Activated CD8-positive, alpha-beta T cell treated with anti-CD3 and anti-CD28 coated beads for 36 hours (primary cell): Measurements from ENCODE around the gene ZNF629. TPM values are rescaled to one million over a fixed set of nuclear protein-coding genes. Genes with fewer than 3 reads are reported as not detected.
A peak's percentile ranks its signal among the peaks of the same experiment; 100 is the strongest.

ENCODE experiments used
- ATAC-seq: fragments of 200-7000 bp; cut with Tn5 transposase; one replicate; pipeline ENCODE4 v1.10.0; 2021; ENCODE audit warnings: mild to moderate bottlenecking, moderate library complexity
- CTCF ChIA-PET: fragments of 350-600 bp; sonication (Branson Sonifier 250); formaldehyde crosslinking; loops from one replicate; lab custom pipeline; 2021; ENCODE audit warnings: antibody characterized with exemption; lab: Charles Lee
- POLR2A ChIA-PET: fragments of 350-600 bp; sonication (Branson Sonifier 250); formaldehyde crosslinking; loops from one replicate; lab custom pipeline; 2021; ENCODE audit warnings: antibody characterized with exemption; lab: Charles Lee
- DNase-seq: peaks from one replicate; pipeline ENCODE4 v3.0.0-alpha.2; 2020
- H3K27ac Mint-ChIP-seq: one replicate; pipeline ENCODE4 v1.8.0; 2021; ENCODE audit warnings: mild to moderate bottlenecking, mixed read lengths
- H3K27me3 Mint-ChIP-seq: one replicate; pipeline ENCODE4 v1.8.0; 2021; ENCODE audit warnings: mixed read lengths
- H3K36me3 Mint-ChIP-seq: one replicate; pipeline ENCODE4 v1.8.0; 2021; ENCODE audit warnings: low read depth, mixed read lengths
- H3K4me1 Mint-ChIP-seq: one replicate; pipeline ENCODE4 v1.8.0; 2021; ENCODE audit warnings: low read depth, mixed read lengths
- H3K4me3 Mint-ChIP-seq: one replicate; pipeline ENCODE4 v1.8.0; 2021; ENCODE audit warnings: mild to moderate bottlenecking, moderate library complexity, mixed read lengths
- H3K9me3 Mint-ChIP-seq: one replicate; pipeline ENCODE4 v1.8.0; 2021; ENCODE audit warnings: mixed read lengths
- intact Hi-C: fragments of 100-400 bp; cut with micrococcal nuclease; formaldehyde crosslinking; loops from one replicate; pipeline ENCODE4 v1.10.0; 2022
- total RNA-seq, 2 experiments: library from RNA; stranded (reverse); gene quantifications; one replicate each; pipeline ENCODE4 v1.2.3, GENCODE V29; 2021
- TF ChIP-seq, protein P1 (sequence below): fragments of 200-600 bp; IDR thresholded peaks from one replicate; pipeline ENCODE4 v1.8.0; 2022; ENCODE audit warnings: antibody characterized with exemption, mild to moderate bottlenecking

The ZNF629 gene
- total RNA-seq, 2 experiments from 2014 or later, result 2.8 to 3.2 TPM

DNA sequence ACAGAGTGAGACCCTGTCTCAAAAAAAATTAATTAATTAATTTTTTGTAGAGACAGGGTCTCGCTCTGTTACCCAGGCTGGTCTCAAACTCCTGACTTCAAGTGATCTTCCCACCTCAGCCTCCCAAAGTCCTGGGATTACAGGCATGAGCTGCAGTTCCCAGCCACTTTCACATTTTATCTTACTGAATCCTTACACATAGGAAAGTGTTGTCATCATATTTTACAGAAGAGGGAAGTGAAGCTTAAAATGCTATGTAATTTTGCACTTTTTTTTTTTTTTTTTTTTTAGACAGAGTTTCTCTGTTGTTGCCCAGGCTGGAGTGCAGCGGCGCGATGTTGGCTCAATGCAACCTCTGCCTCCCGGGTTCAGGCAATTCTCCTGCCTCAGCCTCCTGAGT, 21.1 kb upstream of the ZNF629 start:
- no peak for ATAC-seq
- TF ChIP-seq, protein P1, sequence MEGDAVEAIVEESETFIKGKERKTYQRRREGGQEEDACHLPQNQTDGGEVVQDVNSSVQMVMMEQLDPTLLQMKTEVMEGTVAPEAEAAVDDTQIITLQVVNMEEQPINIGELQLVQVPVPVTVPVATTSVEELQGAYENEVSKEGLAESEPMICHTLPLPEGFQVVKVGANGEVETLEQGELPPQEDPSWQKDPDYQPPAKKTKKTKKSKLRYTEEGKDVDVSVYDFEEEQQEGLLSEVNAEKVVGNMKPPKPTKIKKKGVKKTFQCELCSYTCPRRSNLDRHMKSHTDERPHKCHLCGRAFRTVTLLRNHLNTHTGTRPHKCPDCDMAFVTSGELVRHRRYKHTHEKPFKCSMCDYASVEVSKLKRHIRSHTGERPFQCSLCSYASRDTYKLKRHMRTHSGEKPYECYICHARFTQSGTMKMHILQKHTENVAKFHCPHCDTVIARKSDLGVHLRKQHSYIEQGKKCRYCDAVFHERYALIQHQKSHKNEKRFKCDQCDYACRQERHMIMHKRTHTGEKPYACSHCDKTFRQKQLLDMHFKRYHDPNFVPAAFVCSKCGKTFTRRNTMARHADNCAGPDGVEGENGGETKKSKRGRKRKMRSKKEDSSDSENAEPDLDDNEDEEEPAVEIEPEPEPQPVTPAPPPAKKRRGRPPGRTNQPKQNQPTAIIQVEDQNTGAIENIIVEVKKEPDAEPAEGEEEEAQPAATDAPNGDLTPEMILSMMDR, result no peak
- ChIA-PET POLR2A (no interaction called here), CTCF (interaction anchor here (1.0 to 3.8 kb wide), 2 partner anchors 36 to 93 kb away, joined by 3 to 16 read pairs; no protein-coding TSS in a partner anchor)
- Mint-ChIP-seq H3K27me3 (peaks cover 3% of the 10 kb centered on the region), H3K36me3 (peaks cover 2% of the 10 kb centered on the region), H3K4me1 (peaks cover 17% of the 10 kb centered on the region), H3K27ac (no peak overlapping the region), H3K9me3 (no peaks in the 10 kb centered on the region), H3K4me3 (no peak overlapping the region)
- intact Hi-C loops, result no loop called here
- DNase-seq, result no peak

DNA sequence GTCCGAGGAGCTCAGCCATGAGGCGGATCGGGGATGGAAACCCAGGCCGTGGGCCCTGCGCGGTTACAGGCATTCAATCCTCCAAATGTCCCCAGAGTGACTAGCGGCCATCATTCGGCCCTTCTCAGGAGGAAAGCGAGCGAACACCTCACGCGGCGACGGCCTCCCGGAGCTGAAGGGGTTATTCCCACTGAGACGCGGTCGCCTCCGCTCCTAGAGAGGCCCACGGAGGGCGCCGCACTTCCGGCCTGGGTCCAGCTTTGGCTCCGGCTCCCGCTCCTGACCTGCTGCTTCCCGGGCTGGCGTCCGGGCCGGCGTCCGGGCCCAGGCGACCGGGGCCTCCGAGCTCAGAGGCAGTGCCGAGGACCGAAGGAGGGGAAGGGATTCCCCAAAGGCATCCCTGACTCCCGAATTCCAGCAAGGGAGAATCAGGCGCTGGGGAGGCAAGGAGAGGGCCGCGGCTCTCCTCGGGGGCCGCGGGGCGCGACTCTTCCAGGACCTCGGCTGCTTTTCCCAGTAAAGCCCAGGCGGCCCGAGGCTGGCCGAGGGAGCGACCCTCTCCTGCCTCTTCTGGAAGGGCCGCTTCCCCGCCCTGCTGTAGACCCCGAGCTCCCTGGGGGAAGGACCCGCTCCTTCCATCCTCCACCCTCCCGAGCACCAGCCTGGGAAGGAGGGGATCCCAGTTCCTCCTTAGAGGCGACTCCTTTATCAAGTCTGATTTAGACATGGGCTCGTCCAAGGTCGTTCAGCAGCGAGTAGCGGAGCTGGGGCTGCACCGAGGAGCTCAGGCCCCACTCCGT, 18.6 kb upstream of the ZNF629 start:
- Mint-ChIP-seq H3K4me3 (peak overlapping the region; percentile 63), H3K4me1 (peaks cover 18% of the 10 kb centered on the region), H3K27ac (peak overlapping the region; percentile 66), H3K27me3 (peaks cover 3% of the 10 kb centered on the region), H3K9me3 (no peaks in the 10 kb centered on the region), H3K36me3 (peaks cover 2% of the 10 kb centered on the region)
- ChIA-PET CTCF (interaction anchor here (0.8 to 3.8 kb wide), 11 partner anchors 8 to 136 kb away, joined by 3 to 38 read pairs (median 4); no protein-coding TSS in a partner anchor), POLR2A (interaction anchor here (0.7 to 2.8 kb wide), 17 partner anchors 8 to 145 kb away, joined by 3 to 14 read pairs (median 4); partner anchors contain the start of genes PHKG2 and ZNF629)
- DNase-seq (peak; percentile 53), ATAC-seq (peak; percentile 63)
- intact Hi-C loops, result no loop called here
- TF ChIP-seq, protein P1, result no peak

DNA sequence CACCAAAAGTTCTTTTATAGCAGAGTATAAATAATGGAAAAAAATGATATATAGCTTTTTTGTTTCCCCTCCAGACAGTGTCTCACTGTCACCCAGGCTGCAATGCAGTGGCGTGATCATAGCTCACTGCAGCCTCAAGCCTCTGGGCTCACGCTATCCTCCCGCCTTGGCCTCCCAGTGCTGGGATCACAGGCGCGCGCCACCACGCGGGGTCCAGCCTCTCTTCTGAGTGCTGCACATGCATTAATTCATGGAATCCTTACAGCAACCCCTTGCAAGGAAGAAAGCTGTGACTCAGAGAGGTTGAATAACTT, 18.0 kb upstream of the ZNF629 start:
- DNase-seq, result peak; percentile 49
- peak overlapping the region; percentile 66 for H3K27ac Mint-ChIP-seq
- ATAC-seq, result peak; percentile 43
- POLR2A ChIA-PET, result interaction anchor here (0.7 to 2.8 kb wide), 15 partner anchors 9 to 145 kb away, joined by 3 to 14 read pairs (median 4); partner anchors contain the start of genes PHKG2 and ZNF629
- peak overlapping the region; percentile 63 for H3K4me3 Mint-ChIP-seq
- peaks cover 3% of the 10 kb centered on the region for H3K27me3 Mint-ChIP-seq
- H3K36me3 Mint-ChIP-seq, result peaks cover 2% of the 10 kb centered on the region
- TF ChIP-seq, protein P1, result no peak
- intact Hi-C loops, result no loop called here
- H3K9me3 Mint-ChIP-seq, result no peaks in the 10 kb centered on the region
- H3K4me1 Mint-ChIP-seq, result peaks cover 18% of the 10 kb centered on the region
- CTCF ChIA-PET, result interaction anchor here (0.8 to 3.8 kb wide), 10 partner anchors 8 to 137 kb away, joined by 3 to 38 read pairs (median 4); no protein-coding TSS in a partner anchor

DNA sequence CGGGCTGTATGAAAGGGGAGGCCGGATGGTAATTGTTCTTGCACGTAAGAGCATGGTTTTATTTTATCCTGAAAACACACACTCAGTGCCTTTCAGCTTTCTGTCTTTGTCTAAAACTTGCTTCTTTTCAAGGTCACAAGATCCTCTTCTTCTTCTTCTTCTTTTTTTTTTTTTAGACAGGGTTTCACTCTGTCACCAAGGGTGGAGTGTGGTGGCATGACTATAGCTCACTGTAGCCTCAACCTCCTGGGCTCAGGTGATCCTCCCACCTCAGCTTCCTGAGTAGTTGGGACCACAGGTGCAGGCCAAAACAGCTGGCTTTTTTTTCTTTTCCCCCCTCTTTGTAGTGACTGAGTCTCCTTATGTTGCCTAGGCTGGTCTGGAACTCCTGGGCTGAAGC, 15.9 kb upstream of the ZNF629 start:
- peaks cover 18% of the 10 kb centered on the region for H3K4me1 Mint-ChIP-seq
- TF ChIP-seq, protein P1, result no peak
- DNase-seq (no peak), ATAC-seq (no peak)
- ChIA-PET CTCF (interaction anchor here (0.9 to 2.1 kb wide), 5 partner anchors 10 to 151 kb away, joined by 3 to 6 read pairs (median 4); no protein-coding TSS in a partner anchor), POLR2A (interaction anchor here (1.9 kb wide), 1 partner anchor 11 kb away, joined by 11 read pairs; no protein-coding TSS in a partner anchor)
- no peak overlapping the region for H3K27ac Mint-ChIP-seq
- H3K36me3 Mint-ChIP-seq, result peaks cover 2% of the 10 kb centered on the region
- no peak overlapping the region for H3K4me3 Mint-ChIP-seq
- H3K9me3 Mint-ChIP-seq, result no peaks in the 10 kb centered on the region
- intact Hi-C loops, result no loop called here
- H3K27me3 Mint-ChIP-seq, result peaks cover 3% of the 10 kb centered on the region
